ENCODE measurements around the gene CRIP3.
A peak's percentile ranks its signal among the peaks of the same experiment; 100 is the strongest.

CRIP3 gene

DNA sequence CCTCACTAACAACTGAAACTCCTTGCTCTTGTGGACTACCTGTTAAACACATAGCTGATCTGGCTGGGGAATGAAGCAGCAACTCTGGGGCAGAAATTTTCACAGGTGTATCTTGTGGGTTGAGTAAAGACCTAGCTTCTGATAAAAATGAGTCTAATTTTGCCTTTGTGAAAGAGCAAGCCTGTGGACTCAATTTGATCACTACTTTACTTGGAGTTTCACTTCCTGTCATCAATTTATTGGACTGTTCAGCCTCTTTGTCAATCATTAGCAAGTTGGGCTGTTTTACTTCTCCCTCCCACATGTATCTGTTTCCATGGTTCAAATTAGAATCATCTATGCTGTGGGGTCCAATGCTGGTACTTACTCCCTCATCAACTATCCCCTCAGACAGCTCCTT is 29.6 kb upstream of the CRIP3 start:
- TF ChIP-seq, protein P1, sequence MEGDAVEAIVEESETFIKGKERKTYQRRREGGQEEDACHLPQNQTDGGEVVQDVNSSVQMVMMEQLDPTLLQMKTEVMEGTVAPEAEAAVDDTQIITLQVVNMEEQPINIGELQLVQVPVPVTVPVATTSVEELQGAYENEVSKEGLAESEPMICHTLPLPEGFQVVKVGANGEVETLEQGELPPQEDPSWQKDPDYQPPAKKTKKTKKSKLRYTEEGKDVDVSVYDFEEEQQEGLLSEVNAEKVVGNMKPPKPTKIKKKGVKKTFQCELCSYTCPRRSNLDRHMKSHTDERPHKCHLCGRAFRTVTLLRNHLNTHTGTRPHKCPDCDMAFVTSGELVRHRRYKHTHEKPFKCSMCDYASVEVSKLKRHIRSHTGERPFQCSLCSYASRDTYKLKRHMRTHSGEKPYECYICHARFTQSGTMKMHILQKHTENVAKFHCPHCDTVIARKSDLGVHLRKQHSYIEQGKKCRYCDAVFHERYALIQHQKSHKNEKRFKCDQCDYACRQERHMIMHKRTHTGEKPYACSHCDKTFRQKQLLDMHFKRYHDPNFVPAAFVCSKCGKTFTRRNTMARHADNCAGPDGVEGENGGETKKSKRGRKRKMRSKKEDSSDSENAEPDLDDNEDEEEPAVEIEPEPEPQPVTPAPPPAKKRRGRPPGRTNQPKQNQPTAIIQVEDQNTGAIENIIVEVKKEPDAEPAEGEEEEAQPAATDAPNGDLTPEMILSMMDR (IDR thresholded peaks at IDR 0.05; ENCODE audit: control insufficient read depth, insufficient read depth, low read depth, low read length, missing control alignments) = no peak
- no peak overlapping the region for H3K4me3 ChIP-seq (ENCODE audit: control insufficient read depth, low read depth, low read length)
- no peak for DNase-seq (ENCODE audit: low read depth)

DNA sequence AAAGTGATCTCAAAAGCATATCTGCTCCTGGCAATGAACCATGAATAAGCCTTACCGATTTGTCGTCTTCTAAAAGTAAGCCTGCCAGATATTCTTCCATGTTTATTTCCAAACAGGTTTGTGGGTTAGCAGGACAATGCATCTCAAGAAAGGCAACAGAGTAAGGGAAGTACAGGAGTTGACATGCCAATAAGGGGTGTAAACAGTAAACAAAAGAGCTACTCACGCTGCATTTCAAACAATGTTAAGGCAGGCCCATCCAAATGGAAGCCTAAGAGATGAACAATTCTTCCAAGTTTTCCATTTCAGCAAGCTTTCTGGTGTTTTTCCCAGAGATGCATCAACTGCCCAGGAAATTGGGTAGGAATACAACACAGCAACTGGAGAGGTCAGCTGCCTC is 27.8 kb upstream of the CRIP3 start:
- TF ChIP-seq, protein P1 (IDR thresholded peaks at IDR 0.05; ENCODE audit: control insufficient read depth, insufficient read depth, low read depth, low read length, missing control alignments) = no peak
- no peak overlapping the region for H3K4me3 ChIP-seq (ENCODE audit: control insufficient read depth, low read depth, low read length)
- no peak for DNase-seq (ENCODE audit: low read depth)

DNA sequence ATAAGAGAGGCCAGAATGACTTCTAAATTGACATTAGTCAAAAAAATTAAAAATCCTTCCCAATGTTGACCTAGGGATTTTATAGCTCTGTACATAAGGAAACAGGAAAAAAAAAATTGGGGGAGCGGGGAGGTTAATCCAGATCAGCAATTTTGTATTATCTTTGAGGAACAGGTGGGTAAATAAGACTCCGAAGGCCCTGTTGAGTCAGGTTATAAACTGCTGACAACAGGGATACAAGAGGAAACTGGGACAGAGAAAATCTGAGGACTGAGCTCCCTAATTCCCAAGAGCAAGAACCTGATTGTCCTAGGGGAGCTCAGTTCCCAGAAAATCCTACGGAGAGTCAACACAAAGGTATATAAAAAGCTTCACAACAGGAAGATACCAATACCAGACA is 26.8 kb upstream of the CRIP3 start:
- DNase-seq (ENCODE audit: low read depth) = no peak
- TF ChIP-seq, protein P1 (IDR thresholded peaks at IDR 0.05; ENCODE audit: control insufficient read depth, insufficient read depth, low read depth, low read length, missing control alignments) = no peak
- H3K4me3 ChIP-seq (ENCODE audit: control insufficient read depth, low read depth, low read length) = no peak overlapping the region

DNA sequence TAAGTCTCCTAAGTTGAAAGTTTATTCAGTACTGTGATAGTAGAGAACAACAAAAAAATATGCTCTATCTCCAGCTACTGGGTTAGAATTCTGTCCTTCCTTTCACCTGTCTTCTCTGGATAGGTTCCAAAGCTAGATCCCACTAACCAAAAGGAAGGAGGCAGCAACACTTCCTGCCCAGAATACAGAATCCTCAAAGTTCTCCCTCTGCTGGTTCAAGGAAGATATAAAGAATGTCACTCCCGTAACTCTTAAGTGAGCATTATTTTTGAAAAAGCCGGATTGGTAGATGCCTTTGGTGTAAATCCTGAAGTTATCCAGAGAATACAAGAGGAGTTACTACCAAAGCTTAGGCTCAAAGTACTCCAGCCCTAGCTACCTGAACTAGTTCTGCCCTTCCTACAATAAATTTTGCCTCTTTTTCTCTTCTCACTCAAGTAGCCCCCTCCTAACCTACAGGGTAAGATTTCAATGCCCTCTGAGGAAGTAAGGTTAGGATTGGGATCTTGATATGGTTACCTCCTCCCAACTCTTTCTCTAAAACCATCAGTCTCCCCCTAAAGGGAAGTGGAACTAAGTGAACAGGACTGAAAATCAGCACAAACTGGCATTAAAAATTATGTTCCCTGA is 26.0 kb upstream of the CRIP3 start:
- TF ChIP-seq, protein P1 (IDR thresholded peaks at IDR 0.05; ENCODE audit: control insufficient read depth, insufficient read depth, low read depth, low read length, missing control alignments) = peak; percentile 59
- peak; percentile 17 for DNase-seq (ENCODE audit: low read depth)
- no peak overlapping the region for H3K4me3 ChIP-seq (ENCODE audit: control insufficient read depth, low read depth, low read length)

DNA sequence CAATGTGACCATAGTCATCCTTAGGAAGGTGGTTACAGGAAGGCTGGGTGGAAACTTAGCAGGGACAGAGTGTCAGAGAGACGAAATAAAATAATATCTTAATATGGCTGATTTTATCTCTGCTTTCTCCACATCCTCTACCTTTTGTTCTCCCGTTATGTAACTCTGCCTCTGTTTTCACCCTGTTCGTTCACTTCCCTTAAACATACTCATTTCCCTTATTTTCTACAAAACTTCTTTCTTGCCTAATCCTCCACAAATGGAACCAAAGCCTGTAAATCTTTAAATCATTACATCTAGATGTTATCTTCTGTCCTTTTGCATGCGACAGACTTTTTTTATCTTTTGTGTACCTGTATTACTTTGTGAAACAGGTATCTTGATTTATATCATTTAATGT is 23.3 kb upstream of the CRIP3 start:
- no peak for DNase-seq (ENCODE audit: low read depth)
- H3K4me3 ChIP-seq (ENCODE audit: control insufficient read depth, low read depth, low read length) = no peak overlapping the region
- TF ChIP-seq, protein P1 (IDR thresholded peaks at IDR 0.05; ENCODE audit: control insufficient read depth, insufficient read depth, low read depth, low read length, missing control alignments) = no peak

DNA sequence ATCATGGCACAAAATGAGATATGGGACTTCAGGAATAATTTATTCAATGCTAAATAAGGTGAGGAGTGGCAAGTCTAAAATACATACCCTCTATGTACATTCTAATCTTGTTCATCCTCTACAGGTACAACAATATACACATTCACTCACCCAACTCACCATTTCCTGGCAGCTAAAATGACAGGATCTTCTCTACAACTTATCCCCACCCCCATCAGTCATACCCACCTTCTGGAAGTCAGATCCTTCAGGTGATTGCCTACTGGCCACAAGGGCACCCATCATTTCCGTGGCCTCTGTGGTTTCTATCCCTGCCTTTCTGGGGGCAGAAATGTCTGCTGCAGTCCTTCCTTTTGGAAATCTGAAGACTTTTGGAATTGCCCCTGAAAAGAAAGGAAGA is 22.8 kb upstream of the CRIP3 start:
- TF ChIP-seq, protein P1 (IDR thresholded peaks at IDR 0.05; ENCODE audit: control insufficient read depth, insufficient read depth, low read depth, low read length, missing control alignments) = no peak
- no peak overlapping the region for H3K4me3 ChIP-seq (ENCODE audit: control insufficient read depth, low read depth, low read length)
- no peak for DNase-seq (ENCODE audit: low read depth)

DNA sequence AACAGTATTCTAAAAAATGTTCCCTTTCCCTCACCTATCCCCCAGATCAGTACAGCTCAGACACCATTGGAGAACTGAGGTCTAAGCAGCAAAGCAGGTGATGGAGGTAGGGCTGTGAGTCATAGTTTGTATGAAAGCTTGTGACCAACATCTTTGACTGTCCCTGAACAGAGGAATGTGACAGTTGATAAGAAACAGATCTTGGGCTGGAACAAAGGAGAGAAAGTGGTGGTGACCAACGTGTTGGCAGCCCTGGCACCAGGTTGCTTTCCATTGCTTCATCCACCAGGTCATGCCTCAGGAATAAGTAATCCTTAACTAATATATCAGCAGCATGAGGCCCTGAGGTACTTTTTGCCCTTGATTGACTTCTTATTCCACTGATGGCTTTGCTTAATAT is 19.9 kb upstream of the CRIP3 start:
- no peak for DNase-seq (ENCODE audit: low read depth)
- no peak overlapping the region for H3K4me3 ChIP-seq (ENCODE audit: control insufficient read depth, low read depth, low read length)
- TF ChIP-seq, protein P1 (IDR thresholded peaks at IDR 0.05; ENCODE audit: control insufficient read depth, insufficient read depth, low read depth, low read length, missing control alignments) = no peak

All from AG09309 (cell line).